OCI-LY3 (cell line): ENCODE data around the gene PCDHA9.
"Not testable (repeated sequence)": the region's sequence is repeated elsewhere in the genome, so short reads cannot be mapped to it uniquely, and the experiment has no call there.

ENCODE experiments used
- H2AFZ ChIP-seq: fragments of 200-600, 300-600 bp; shearing (Covaris generic); 2 replicates; pipeline ENCODE4 v1.6.0; 2014; ENCODE audit warnings: antibody characterized with exemption, low read depth, low read length
- H3K27ac ChIP-seq: fragments of 200-600, 300-600 bp; sonication (generic); 2 replicates; pipeline ENCODE4 v1.5.1; 2014; ENCODE audit warnings: mild to moderate bottlenecking, low read length, moderate library complexity, mixed read lengths
- H3K27me3 ChIP-seq: fragments of 200-600, 300-600 bp; sonication (generic); 2 replicates; pipeline ENCODE4 v1.6.1; 2014; ENCODE audit warnings: low read depth, low read length, mixed read lengths
- H3K36me3 ChIP-seq: fragments of 200-600, 300-600 bp; sonication (generic); replicated peaks from 2 replicates; pipeline ENCODE3; 2014; ENCODE audit warnings: low read depth, low read length, mixed read lengths
- H3K4me1 ChIP-seq: fragments of 300-600, 200-600 bp; sonication (generic); 2 replicates; pipeline ENCODE4 v1.6.1; 2014; ENCODE audit warnings: low read length, mixed read lengths
- H3K4me2 ChIP-seq: fragments of 200-600, 300-600 bp; sonication (generic); 2 replicates; pipeline ENCODE4 v1.6.1; 2014; ENCODE audit warnings: low read length, mixed read lengths
- H3K4me3 ChIP-seq: fragments of 300-600, 200-600 bp; sonication (generic); 2 replicates; pipeline ENCODE4 v1.5.1; 2014; ENCODE audit warnings: antibody characterized with exemption, mild to moderate bottlenecking, low read length, moderate library complexity
- H3K79me2 ChIP-seq: fragments of 300-600, 200-600 bp; shearing (Covaris generic); 2 replicates; pipeline ENCODE4 v1.6.1; 2014; ENCODE audit warnings: mild to moderate bottlenecking, low read length, mixed read lengths
- H3K9ac ChIP-seq: fragments of 300-600, 200-600 bp; shearing (Covaris generic); 2 replicates; pipeline ENCODE4 v1.6.0; 2014; ENCODE audit warnings: mild to moderate bottlenecking, low read length, moderate library complexity
- H3K9me3 ChIP-seq: fragments of 200-600, 300-600 bp; shearing (Covaris generic); 2 replicates; pipeline ENCODE4 v1.6.1; 2014; ENCODE audit warnings: low read length, mixed read lengths; ENCODE audit not compliant: insufficient read depth
- H4K20me1 ChIP-seq: fragments of 200-600, 300-600 bp; sonication (generic); 2 replicates; pipeline ENCODE4 v1.6.1; 2016; ENCODE audit warnings: low read length, mixed read lengths; ENCODE audit not compliant: insufficient read depth
- CTCF ChIP-seq: fragments of 200-600, 300-600 bp; sonication (generic); IDR thresholded peaks from 2 replicates; pipeline ENCODE4 v1.5.1; 2014; ENCODE audit warnings: antibody characterized with exemption, low read length, low read depth
- EZH2phosphoT487 ChIP-seq: fragments of 200-600 bp; shearing (Covaris generic); IDR thresholded peaks from 2 replicates; pipeline ENCODE4 v1.6.1; 2018; ENCODE audit warnings: antibody characterized with exemption, mixed run types, low read depth

PCDHA9 gene

DNA sequence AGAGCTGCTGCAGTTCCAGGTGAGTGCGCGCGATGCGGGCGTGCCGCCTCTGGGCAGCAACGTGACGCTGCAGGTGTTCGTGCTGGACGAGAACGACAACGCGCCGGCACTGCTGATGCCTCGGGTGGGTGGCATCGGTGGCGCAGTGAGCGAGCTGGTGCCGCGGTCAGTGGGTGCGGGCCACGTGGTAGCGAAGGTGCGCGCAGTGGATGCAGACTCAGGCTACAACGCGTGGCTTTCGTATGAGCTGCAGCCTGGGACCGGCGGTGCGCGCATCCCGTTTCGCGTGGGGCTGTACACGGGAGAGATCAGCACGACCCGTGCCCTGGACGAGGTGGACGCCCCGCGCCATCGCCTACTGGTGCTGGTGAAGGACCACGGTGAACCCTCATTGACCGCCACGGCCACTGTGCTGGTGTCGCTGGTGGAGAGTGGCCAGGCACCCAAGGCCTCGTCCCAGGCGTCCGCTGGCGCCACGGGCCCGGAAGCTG is 45.4 kb upstream of the PCDHA9 start:
- Histone ChIP-seq H3K4me1 (no peaks in the 10 kb centered on the region), H3K79me2 (no peaks in the 10 kb centered on the region), H3K27ac (no peak overlapping the region), H3K9me3 (no peaks in the 10 kb centered on the region), H3K9ac (no peak overlapping the region), H2AFZ (no peak overlapping the region), H3K4me3 (no peak overlapping the region), H4K20me1 (no peaks in the 10 kb centered on the region), H3K4me2 (no peak overlapping the region), H3K27me3 (no peaks in the 10 kb centered on the region), H3K36me3 (no peaks in the 10 kb centered on the region)
- TF ChIP-seq EZH2phosphoT487 (no peak), CTCF (no peak)

- H3K36me3 ChIP-seq = no peaks in the 10 kb centered on the region
- no peaks in the 10 kb centered on the region for H3K27me3 ChIP-seq
- H3K4me2 ChIP-seq = no peak within 1 kb of the TSS
- H3K9me3 ChIP-seq = no peaks in the 10 kb centered on the region
- H2AFZ ChIP-seq = no peak within 1 kb of the TSS
- no peak within 1 kb of the TSS for H3K4me3 ChIP-seq
- no peaks in the 10 kb centered on the region for H4K20me1 ChIP-seq
- no peak for TF ChIP-seq EZH2phosphoT487
- TF ChIP-seq CTCF = no peak
- H3K9ac ChIP-seq = no peak within 1 kb of the TSS
- no peak within 1 kb of the TSS for H3K27ac ChIP-seq
- H3K79me2 ChIP-seq = no peaks in the 10 kb centered on the region
- no peaks in the 10 kb centered on the region for H3K4me1 ChIP-seq
Observed at GRCh38 chr5:140806834-140807775, 41.1 kb upstream of the PCDHA9 start, which contains the start of gene PCDHA4. PCDHA4 (plus strand) TSS chr5:140807068.

- not testable (repeated sequence) for H3K27me3 ChIP-seq, H2AFZ ChIP-seq, H3K4me2 ChIP-seq, H3K9ac ChIP-seq, H3K9me3 ChIP-seq, H3K79me2 ChIP-seq, H3K27ac ChIP-seq, H4K20me1 ChIP-seq, H3K4me3 ChIP-seq, H3K4me1 ChIP-seq, H3K36me3 ChIP-seq
Observed at GRCh38 chr5:140808241-140808888, 39.8 kb upstream of the PCDHA9 start.

DNA sequence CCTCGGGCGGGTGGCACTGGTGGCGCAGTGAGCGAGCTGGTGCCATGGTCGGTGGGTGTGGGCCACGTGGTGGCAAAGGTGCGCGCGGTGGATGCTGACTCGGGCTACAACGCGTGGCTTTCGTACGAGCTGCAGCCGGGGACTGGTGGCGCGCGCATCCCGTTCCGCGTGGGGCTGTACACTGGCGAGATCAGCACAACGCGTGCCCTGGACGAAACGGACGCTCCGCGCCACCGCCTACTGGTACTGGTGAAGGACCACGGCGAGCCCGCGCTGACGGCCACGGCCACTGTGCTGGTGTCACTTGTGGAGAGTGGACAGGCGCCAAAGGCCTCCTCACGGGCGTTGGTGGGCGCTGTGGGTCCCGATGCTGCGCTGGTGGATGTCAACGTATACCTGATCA is 39.3 kb upstream of the PCDHA9 start:
- H3K9me3 ChIP-seq = no peaks in the 10 kb centered on the region
- no peaks in the 10 kb centered on the region for H3K36me3 ChIP-seq
- H2AFZ ChIP-seq = no peak overlapping the region
- no peak overlapping the region for H3K27ac ChIP-seq
- H3K4me3 ChIP-seq = no peak overlapping the region
- H3K4me2 ChIP-seq = no peak overlapping the region
- H3K4me1 ChIP-seq = no peaks in the 10 kb centered on the region
- no peaks in the 10 kb centered on the region for H3K79me2 ChIP-seq
- no peak for TF ChIP-seq CTCF
- no peak overlapping the region for H3K9ac ChIP-seq
- no peaks in the 10 kb centered on the region for H4K20me1 ChIP-seq
- no peaks in the 10 kb centered on the region for H3K27me3 ChIP-seq
